Progenitor cell of endocrine pancreas (in vitro differentiated cells): ENCODE measurements around the gene KEL. TPM values are rescaled to one million over a fixed set of nuclear protein-coding genes. Genes with fewer than 3 reads are reported as not detected.

Experiments used
- DNase-seq: peaks from one replicate; pipeline ENCODE4 v3.0.0; 2021; ENCODE audit warnings: low spot score; ENCODE audit not compliant: unreplicated experiment
- H3K27ac Mint-ChIP-seq: 2 replicates; pipeline ENCODE4 v1.8.0; 2021; ENCODE audit warnings: mild to moderate bottlenecking, moderate library complexity, mixed read lengths
- H3K27me3 Mint-ChIP-seq: 2 replicates; pipeline ENCODE4 v1.8.0; 2021; ENCODE audit warnings: mixed read lengths
- H3K36me3 Mint-ChIP-seq: 2 replicates; pipeline ENCODE4 v1.8.0; 2022; ENCODE audit warnings: mixed read lengths; ENCODE audit not compliant: insufficient read depth
- H3K4me1 Mint-ChIP-seq: 2 replicates; pipeline ENCODE4 v1.8.0; 2021; ENCODE audit warnings: low read depth, mixed read lengths
- H3K4me3 Mint-ChIP-seq: 2 replicates; pipeline ENCODE4 v1.8.0; 2021; ENCODE audit warnings: low read depth, mild to moderate bottlenecking, moderate library complexity, mixed read lengths
- H3K9me3 Mint-ChIP-seq: 2 replicates; pipeline ENCODE4 v1.8.0; 2021; ENCODE audit warnings: low read depth, mixed read lengths
- total RNA-seq: library from RNA; stranded (reverse); gene quantifications from 2 replicates; pipeline ENCODE4 v1.2.1, GENCODE V29; 2021
- TF ChIP-seq, protein P1 (sequence below): fragments of 200-600 bp; sonication (generic); IDR thresholded peaks from one replicate; pipeline ENCODE4 v1.5.0; 2021; ENCODE audit warnings: antibody characterized with exemption, mild to moderate bottlenecking; ENCODE audit not compliant: unreplicated experiment

Gene KEL
- total RNA-seq, 1 donor from 2014 or later = 1.7 TPM

DNA sequence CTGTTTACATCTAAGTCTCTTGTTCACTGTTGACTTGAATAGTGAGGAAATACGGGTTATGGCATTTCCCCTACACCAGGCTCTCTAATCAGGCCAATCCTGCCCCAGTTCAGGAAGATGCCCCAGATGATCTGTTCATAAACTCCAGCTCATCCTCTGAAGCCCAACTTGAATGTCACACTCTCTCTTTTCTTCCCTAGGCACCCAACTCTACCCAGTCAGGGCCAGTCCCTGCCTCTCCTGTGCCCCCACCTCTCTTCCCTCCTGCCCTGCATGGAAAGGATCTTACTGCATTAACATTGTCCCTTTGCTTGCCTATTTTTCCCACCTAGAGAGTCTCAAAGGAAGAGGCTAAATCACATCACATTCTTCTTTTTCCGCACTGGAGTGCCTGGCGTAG lies 66.0 kb downstream of the KEL start:
- Mint-ChIP-seq H3K27me3 (peaks cover 42% of the 10 kb centered on the region), H3K27ac (peak overlapping the region; percentile 15)

DNA sequence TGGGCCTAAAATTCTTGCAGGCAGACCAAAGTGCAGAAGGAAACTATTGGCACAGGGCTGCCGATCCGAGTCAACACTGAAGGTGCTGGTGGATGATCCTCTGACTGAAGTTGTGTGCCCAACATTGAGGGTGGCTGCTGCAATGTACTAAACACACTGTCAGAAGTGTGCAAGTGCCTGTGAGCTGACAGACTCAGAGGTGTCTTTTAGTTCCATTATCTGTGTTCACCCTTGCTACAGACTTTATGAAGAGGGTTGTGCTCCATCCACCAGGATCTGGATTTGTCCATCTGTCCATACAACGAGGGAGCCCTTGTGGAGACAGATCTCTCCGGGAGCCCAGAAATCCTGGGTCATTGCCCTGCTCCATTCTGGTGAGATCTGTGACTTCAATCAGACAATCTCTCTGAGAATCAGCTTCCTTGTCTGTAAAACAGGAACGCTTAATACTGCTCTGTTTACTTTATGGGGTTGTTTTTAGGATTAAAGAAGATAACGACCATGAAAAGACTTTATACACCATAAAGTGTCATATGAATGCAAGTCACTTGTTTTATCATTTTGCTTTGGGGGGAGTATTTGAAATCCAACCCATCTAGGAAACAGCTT lies 67.1 kb downstream of the KEL start:
- TF ChIP-seq, protein P1, sequence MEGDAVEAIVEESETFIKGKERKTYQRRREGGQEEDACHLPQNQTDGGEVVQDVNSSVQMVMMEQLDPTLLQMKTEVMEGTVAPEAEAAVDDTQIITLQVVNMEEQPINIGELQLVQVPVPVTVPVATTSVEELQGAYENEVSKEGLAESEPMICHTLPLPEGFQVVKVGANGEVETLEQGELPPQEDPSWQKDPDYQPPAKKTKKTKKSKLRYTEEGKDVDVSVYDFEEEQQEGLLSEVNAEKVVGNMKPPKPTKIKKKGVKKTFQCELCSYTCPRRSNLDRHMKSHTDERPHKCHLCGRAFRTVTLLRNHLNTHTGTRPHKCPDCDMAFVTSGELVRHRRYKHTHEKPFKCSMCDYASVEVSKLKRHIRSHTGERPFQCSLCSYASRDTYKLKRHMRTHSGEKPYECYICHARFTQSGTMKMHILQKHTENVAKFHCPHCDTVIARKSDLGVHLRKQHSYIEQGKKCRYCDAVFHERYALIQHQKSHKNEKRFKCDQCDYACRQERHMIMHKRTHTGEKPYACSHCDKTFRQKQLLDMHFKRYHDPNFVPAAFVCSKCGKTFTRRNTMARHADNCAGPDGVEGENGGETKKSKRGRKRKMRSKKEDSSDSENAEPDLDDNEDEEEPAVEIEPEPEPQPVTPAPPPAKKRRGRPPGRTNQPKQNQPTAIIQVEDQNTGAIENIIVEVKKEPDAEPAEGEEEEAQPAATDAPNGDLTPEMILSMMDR = no peak
- Mint-ChIP-seq H3K27me3 (peaks cover 42% of the 10 kb centered on the region), H3K4me1 (peaks cover 14% of the 10 kb centered on the region), H3K27ac (no peak overlapping the region), H3K9me3 (no peaks in the 10 kb centered on the region), H3K36me3 (no peaks in the 10 kb centered on the region), H3K4me3 (no peak overlapping the region)
- DNase-seq = no peak

More for the DNA sequence above, 66.0 kb downstream of the KEL start:
- Mint-ChIP-seq H3K4me3 (no peak overlapping the region), H3K4me1 (peaks cover 17% of the 10 kb centered on the region), H3K9me3 (no peaks in the 10 kb centered on the region), H3K36me3 (no peaks in the 10 kb centered on the region)
- DNase-seq = no peak
- TF ChIP-seq, protein P1 = no peak

DNA sequence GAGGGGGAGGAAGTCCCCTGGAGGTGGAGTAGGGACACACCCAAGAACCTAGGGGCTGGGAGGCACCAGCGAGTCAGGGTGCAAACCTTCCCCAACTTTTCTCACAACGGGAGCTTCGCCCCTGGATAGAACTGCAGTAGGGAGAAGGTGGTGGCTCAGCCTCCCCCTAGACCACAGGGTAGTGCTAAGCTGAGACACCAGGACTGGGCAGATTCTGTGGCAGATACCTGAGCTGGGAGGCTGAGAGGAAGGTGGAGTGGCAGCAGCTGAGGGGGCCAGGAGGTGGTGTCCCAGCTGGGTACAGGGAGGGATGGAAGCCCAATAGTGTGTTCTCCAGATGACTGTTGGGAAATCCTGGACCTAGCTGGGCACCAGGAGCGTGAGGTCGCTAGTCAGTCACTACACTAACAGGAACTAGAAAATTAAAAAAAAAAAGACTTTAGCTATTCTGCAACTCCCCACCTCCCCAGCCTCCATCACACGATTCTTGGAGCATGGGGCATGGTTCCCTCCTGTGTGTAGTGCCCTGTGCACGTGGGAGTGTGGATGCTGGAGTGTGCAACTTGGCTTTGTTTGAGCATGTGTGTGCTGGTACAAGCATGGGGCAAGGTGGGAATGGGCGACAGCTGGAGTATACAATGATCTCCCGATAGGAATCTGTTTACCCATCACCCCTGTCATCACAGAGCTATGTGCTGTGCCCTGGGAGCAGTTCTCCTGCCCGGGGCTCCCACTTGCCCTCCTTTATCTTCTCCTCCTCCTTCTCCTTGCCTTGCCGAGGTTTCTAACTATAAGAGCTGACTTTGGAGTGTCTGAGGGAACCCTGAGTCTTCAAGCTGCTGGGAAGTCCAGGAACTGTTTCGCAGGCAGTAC lies 67.8 kb downstream of the KEL start:
- Mint-ChIP-seq H3K9me3 (no peaks in the 10 kb centered on the region), H3K27ac (no peak overlapping the region), H3K36me3 (no peaks in the 10 kb centered on the region), H3K4me1 (peaks cover 11% of the 10 kb centered on the region), H3K27me3 (peaks cover 42% of the 10 kb centered on the region), H3K4me3 (no peak overlapping the region)
- TF ChIP-seq, protein P1 = no peak
- no peak for DNase-seq

DNA sequence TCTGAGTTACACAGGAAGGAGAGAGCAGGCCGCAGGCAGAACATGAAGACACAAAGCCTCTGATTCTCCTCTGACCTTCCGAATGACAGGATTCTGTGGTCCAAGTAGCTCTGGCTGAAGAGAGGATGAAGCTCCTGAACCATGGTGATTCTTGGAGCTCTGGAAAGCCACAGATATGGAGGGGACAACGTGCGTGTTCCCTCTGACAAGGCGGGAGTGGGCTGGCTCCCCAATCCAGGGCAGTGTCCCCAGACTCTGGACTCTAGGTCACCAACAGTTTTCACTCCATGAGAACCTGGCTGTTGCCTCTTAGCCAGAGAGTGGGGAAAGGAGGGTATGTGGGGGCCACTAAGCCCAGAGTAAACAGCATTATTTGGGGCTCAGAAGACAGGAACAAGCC lies 69.2 kb downstream of the KEL start:
- TF ChIP-seq, protein P1 = no peak
- Mint-ChIP-seq H3K27ac (no peak overlapping the region), H3K4me1 (peaks cover 8% of the 10 kb centered on the region), H3K4me3 (no peak overlapping the region), H3K36me3 (no peaks in the 10 kb centered on the region), H3K27me3 (peaks cover 42% of the 10 kb centered on the region), H3K9me3 (no peaks in the 10 kb centered on the region)
- DNase-seq = no peak

DNA sequence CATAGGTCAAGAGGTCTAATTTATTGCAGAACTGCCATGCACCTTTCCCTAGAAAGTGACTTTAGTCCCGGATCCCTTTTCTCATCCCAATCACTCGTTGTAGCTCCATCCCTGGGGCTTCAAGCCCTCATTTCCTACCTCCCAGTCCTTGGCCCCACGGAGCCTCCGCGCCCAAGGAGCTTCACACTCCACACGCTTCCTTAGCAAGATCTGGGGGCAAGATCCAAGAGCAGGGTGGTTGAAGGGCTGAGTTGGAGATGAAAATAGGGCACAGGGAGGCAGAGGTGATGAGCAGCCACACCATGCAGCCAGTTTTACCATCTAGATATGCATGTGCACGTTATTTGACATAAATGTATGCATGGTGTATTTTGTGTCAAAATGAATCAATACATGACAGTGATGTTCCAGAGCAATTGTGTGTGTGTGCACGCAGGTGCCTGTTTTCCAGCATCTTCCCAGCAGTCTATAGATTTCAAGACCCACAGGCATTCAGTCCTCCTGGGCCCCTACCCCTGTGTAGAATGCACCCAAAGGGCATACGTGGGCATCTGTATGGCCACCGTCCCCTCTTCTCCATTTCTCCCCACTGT lies 70.6 kb downstream of the KEL start:
- no peak overlapping the region for H3K4me3 Mint-ChIP-seq
- no peak for DNase-seq
- no peak overlapping the region for H3K27ac Mint-ChIP-seq
- H3K36me3 Mint-ChIP-seq = no peaks in the 10 kb centered on the region
- TF ChIP-seq, protein P1 = no peak
- H3K27me3 Mint-ChIP-seq = peaks cover 33% of the 10 kb centered on the region
- peaks cover 12% of the 10 kb centered on the region for H3K4me1 Mint-ChIP-seq
- no peaks in the 10 kb centered on the region for H3K9me3 Mint-ChIP-seq

Other genes starting within 250 kb of the KEL start
- gene PRSS1, start 212.9 kb downstream of the KEL start, total RNA-seq = 26.9 and 32.1 TPM in 2 replicates
- gene PRSS2, start 191.4 kb downstream of the KEL start, total RNA-seq = 3.9 and 5.3 TPM in 2 replicates
- 24.8 and 28.8 TPM in 2 replicates for gene EPHB6, start 107.3 kb downstream of the KEL start, total RNA-seq
- 5.7 and 6.2 TPM in 2 replicates for gene TRPV6, start 76.6 kb downstream of the KEL start, total RNA-seq
- 0.13 and 0.14 TPM in 2 replicates for gene TRPV5, start 28.6 kb downstream of the KEL start, total RNA-seq
- gene LLCFC1, start 22.9 kb downstream of the KEL start, total RNA-seq = not detected in 2 replicates
- gene OR9A2, start 64.8 kb upstream of the KEL start, total RNA-seq = not detected in 2 replicates
- gene OR6V1, start 90.0 kb upstream of the KEL start, total RNA-seq = not detected in 2 replicates
- gene PIP, start 169.7 kb upstream of the KEL start, total RNA-seq = not detected in 2 replicates
- not detected in 2 replicates for gene TAS2R39, start 221.1 kb upstream of the KEL start, total RNA-seq